SK-N-SH (cell line): ENCODE measurements around the gene ELOVL6. TPM values are rescaled to one million over a fixed set of nuclear protein-coding genes. Genes with fewer than 3 reads are reported as not detected.

Source experiments
- CTCF ChIA-PET: fragments of 300-600, 350-600 bp; formaldehyde crosslinking; extraction: SDS; loops from one replicate; lab custom pipeline; 2021; lab: Yijun Ruan, JAX
- POLR2A ChIA-PET: fragments of 350-600 bp; sonication (Branson Sonifier 250); formaldehyde crosslinking; extraction: SDS; loops from one replicate; lab custom pipeline; 2020; ENCODE audit warnings: antibody characterized with exemption, inconsistent platforms; lab: Yijun Ruan, JAX
- DNase-seq: peaks from one replicate; pipeline ENCODE4 v3.0.0; 2012
- H2AFZ ChIP-seq: fragments of 200-600 bp; sonication (generic); 2 replicates; pipeline ENCODE4 v1.8.1; 2016; ENCODE audit warnings: antibody characterized with exemption, mild to moderate bottlenecking, low read depth
- H3F3A ChIP-seq: fragments of 200-600 bp; sonication (generic); replicated peaks from 2 replicates; pipeline ENCODE3; 2016; ENCODE audit warnings: antibody characterized with exemption, mild to moderate bottlenecking; ENCODE audit not compliant: insufficient read depth
- H3K27ac ChIP-seq, 2 experiments: fragments of 200-500 bp in 1 of 2; fragments of 200-600 bp in 1 of 2; sonication (Bioruptor generic) in 1 of 2; sonication (generic), shearing (Covaris generic) in 1 of 2; 2 replicates each; pipeline versions ENCODE4 v1.5.1 to v1.6.1; 2014 to 2016; ENCODE audit warnings: low read depth in 2 of 2, inconsistent platforms in 1 of 2, low read length in 1 of 2, mild to moderate bottlenecking in 1 of 2, mixed read lengths in 1 of 2
- H3K27me3 ChIP-seq: fragments of 200-600 bp; sonication (generic), shearing (Covaris generic); 2 replicates; pipeline ENCODE4 v1.6.1; 2016; ENCODE audit warnings: mixed run types; ENCODE audit not compliant: insufficient read depth
- H3K36me3 ChIP-seq, 2 experiments: fragments of 200-500 bp in 1 of 2; fragments of 200-600 bp in 1 of 2; sonication (Bioruptor generic) in 1 of 2; sonication (generic) in 1 of 2; replicated peaks in 1 of 2; 2 replicates each; pipeline versions ENCODE3 to v1.5.1; 2014 to 2016; ENCODE audit warnings: low read length in 1 of 2, mild to moderate bottlenecking in 1 of 2; ENCODE audit not compliant: insufficient read depth in 2 of 2, control insufficient read depth in 1 of 2
- H3K4me1 ChIP-seq, 2 experiments: fragments of 200-500 bp in 1 of 2; fragments of 200-600 bp in 1 of 2; sonication (Bioruptor generic) in 1 of 2; sonication (generic), shearing (Covaris generic) in 1 of 2; 2 replicates each; pipeline versions ENCODE4 v1.5.1 to v1.6.1; 2014 to 2016; ENCODE audit warnings: low read depth in 1 of 2, low read length in 1 of 2, mixed run types in 1 of 2; ENCODE audit not compliant: insufficient read depth in 2 of 2, control insufficient read depth in 1 of 2
- H3K4me2 ChIP-seq: fragments of 200-600 bp; sonication (generic), shearing (Covaris generic); 2 replicates; pipeline ENCODE4 v1.6.1; 2017; ENCODE audit warnings: mixed run types
- H3K4me3 ChIP-seq, 2 experiments: fragments of 200-500 bp in 1 of 2; fragments of 200-600 bp in 1 of 2; sonication (Bioruptor generic) in 1 of 2; sonication (generic), shearing (Covaris generic) in 1 of 2; 2 replicates each; pipeline versions ENCODE4 v1.5.1 to v1.8.1; 2014 to 2016; ENCODE audit warnings: low read depth in 2 of 2, inconsistent platforms in 1 of 2, low read length in 1 of 2, mild to moderate bottlenecking in 1 of 2, mixed read lengths in 1 of 2, moderate library complexity in 1 of 2
- H3K79me2 ChIP-seq: fragments of 200-600 bp; sonication (generic); 2 replicates; pipeline ENCODE4 v1.8.1; 2017; ENCODE audit warnings: mild to moderate bottlenecking; ENCODE audit not compliant: insufficient read depth
- H3K9ac ChIP-seq: fragments of 200-600 bp; sonication (generic); 2 replicates; pipeline ENCODE4 v1.6.1; 2017; ENCODE audit warnings: mixed run types
- H3K9me2 ChIP-seq: fragments of 200-600 bp; sonication (generic); 2 replicates; pipeline ENCODE4 v1.6.1; 2017; ENCODE audit warnings: mixed run types
- H3K9me3 ChIP-seq: fragments of 200-600 bp; sonication (generic); 2 replicates; pipeline ENCODE4 v1.6.1; 2017; ENCODE audit warnings: mixed run types, mild to moderate bottlenecking, moderate library complexity
- H4K20me1 ChIP-seq: fragments of 200-600 bp; sonication (generic); 2 replicates; pipeline ENCODE4 v1.6.1; 2017; ENCODE audit warnings: mild to moderate bottlenecking, mixed run types; ENCODE audit not compliant: insufficient read depth
- CHD2 ChIP-seq: fragments of 150-350 bp; IDR thresholded peaks from 2 replicates; pipeline ENCODE4 v1.6.1; 2018; ENCODE audit warnings: low read length; ENCODE audit not compliant: partially characterized antibody
- EZH2phosphoT487 ChIP-seq: fragments of 200-600 bp; sonication (generic); IDR thresholded peaks from 2 replicates; pipeline ENCODE4 v1.6.1; 2017; ENCODE audit warnings: low read depth, mixed run types, mild to moderate bottlenecking, antibody characterized with exemption, moderate library complexity, borderline replicate concordance
- FOSL2 ChIP-seq: IDR thresholded peaks from 2 replicates; pipeline ENCODE4 v1.4.0; 2012; ENCODE audit warnings: low read depth, mild to moderate bottlenecking, moderate library complexity, borderline replicate concordance
- FOXM1 ChIP-seq: IDR thresholded peaks from 2 replicates; pipeline ENCODE4 v1.4.0; 2012; ENCODE audit warnings: low read depth, mild to moderate bottlenecking
- GABPA ChIP-seq: IDR thresholded peaks from 2 replicates; pipeline ENCODE4 v1.4.0; 2012; ENCODE audit warnings: low read depth, mild to moderate bottlenecking
- GATA2 ChIP-seq: sonication (generic); formaldehyde crosslinking; IDR thresholded peaks from 2 replicates; pipeline ENCODE4 v1.5.0; 2020; ENCODE audit warnings: mild to moderate bottlenecking, missing genetic modification reagents
- MEF2A ChIP-seq: IDR thresholded peaks from 2 replicates; pipeline ENCODE4 v1.4.0; 2012; ENCODE audit warnings: low read depth, borderline replicate concordance
- MXI1 ChIP-seq: IDR thresholded peaks from 2 replicates; pipeline ENCODE4 v1.6.1; 2012; ENCODE audit warnings: mild to moderate bottlenecking, low read depth, low read length, improper control_type of control experiment
- NFIC ChIP-seq: IDR thresholded peaks from 2 replicates; pipeline ENCODE4 v1.4.0; 2012; ENCODE audit warnings: borderline replicate concordance
- NRF1 ChIP-seq: IDR thresholded peaks from 2 replicates; pipeline ENCODE4 v1.6.1; 2012; ENCODE audit warnings: low read depth, mild to moderate bottlenecking, low read length
- PBX3 ChIP-seq: IDR thresholded peaks from 2 replicates; pipeline ENCODE4; 2012
- POLR2AphosphoS5 ChIP-seq: IDR thresholded peaks from 2 replicates; pipeline ENCODE4 v1.6.1; 2012; ENCODE audit warnings: low read depth, low read length
- RCOR1 ChIP-seq: fragments of 150-350 bp; IDR thresholded peaks from 2 replicates; pipeline ENCODE4 v1.6.1; 2017; ENCODE audit warnings: antibody characterized with exemption, low read length
- RFX5 ChIP-seq: IDR thresholded peaks from 2 replicates; pipeline ENCODE4 v1.6.1; 2012; ENCODE audit warnings: mild to moderate bottlenecking, improper control_type of control experiment, low read length
- RXRA ChIP-seq: IDR thresholded peaks from 2 replicates; pipeline ENCODE4 v1.4.0; 2012; ENCODE audit warnings: low read depth, mild to moderate bottlenecking, borderline replicate concordance
- SMC3 ChIP-seq: IDR thresholded peaks from 2 replicates; pipeline ENCODE4 v1.6.1; 2012; ENCODE audit warnings: low read depth, low read length, improper control_type of control experiment
- TAF1 ChIP-seq: IDR thresholded peaks from 2 replicates; pipeline ENCODE4 v1.6.1; 2012; ENCODE audit warnings: low read depth, mild to moderate bottlenecking, low read length, moderate library complexity, borderline replicate concordance
- USF2 ChIP-seq: fragments of 150-350 bp; IDR thresholded peaks from 2 replicates; pipeline ENCODE4 v1.6.1; 2017; ENCODE audit warnings: antibody characterized with exemption, low read length, low read depth, borderline replicate concordance
- YY1 ChIP-seq: IDR thresholded peaks from 2 replicates; pipeline ENCODE4 v1.4.0; 2012; ENCODE audit warnings: low read depth, mild to moderate bottlenecking
- WGBS: methylation state at CpG from one replicate; pipeline ENCODE4 v1.1.6; 2017; ENCODE audit warnings: low lambda C conversion rate; 5-methylcytosine and 5-hydroxymethylcytosine counted together
- polyA plus RNA-seq, 3 experiments: library from polyadenylated mRNA; depleted of rRNA; stranded (reverse); fragments of >200 nt; gene quantifications; 2 replicates each; pipeline ENCODE4 v1.2.3, GENCODE V29; 2012

The ELOVL6 gene
- polyA plus RNA-seq, 1 of the 3 experiments (the other 2 are of a cell fraction): 9.0 TPM

GRCh38 chr4:110059556-110060191 is 138.7 kb downstream of the ELOVL6 start:
- WGBS: 91% methylated on average over 3 of the region's 3 CpGs
- no peak for DNase-seq

GRCh38 chr4:110058677-110059076 is 139.7 kb downstream of the ELOVL6 start:
- Histone ChIP-seq H3K36me3 (no peaks in the 10 kb centered on the region), H3K9me3 (no peaks in the 10 kb centered on the region), H3K9me2 (no peaks in the 10 kb centered on the region), H3K27me3 (no peaks in the 10 kb centered on the region), H3K9ac (no peak overlapping the region), H3K79me2 (no peaks in the 10 kb centered on the region), H4K20me1 (no peaks in the 10 kb centered on the region), H3K4me2 (no peak overlapping the region), H2AFZ (no peak overlapping the region), H3K4me1 (peaks cover 0 to 10% of the 10 kb centered on the region in 2 experiments; a peak in 1 of 4 replicates), H3K27ac (no peak overlapping the region), H3K4me3 (no peak overlapping the region), H3F3A (no peaks in the 10 kb centered on the region)
- 100% methylated on average over 1 of the region's 1 CpG for WGBS
- POLR2A ChIA-PET: interaction anchor here (0.8 kb wide), 1 partner anchor 140 kb away, joined by 4 read pairs; the partner anchor contains the start of gene ELOVL6
- TF ChIP-seq MEF2A (no peak), CHD2 (no peak), USF2 (no peak), POLR2AphosphoS5 (no peak), NFIC (no peak), MXI1 (no peak), RCOR1 (no peak), TAF1 (no peak), EZH2phosphoT487 (no peak)
- CTCF ChIA-PET: interaction anchor here (1.0 to 3.6 kb wide), 3 partner anchors 9 to 53 kb away, joined by 3 to 19 read pairs (median 3); no protein-coding TSS in a partner anchor
- no peak for DNase-seq

More at GRCh38 chr4:110059556-110060191, 138.7 kb downstream of the ELOVL6 start:
- H4K20me1 ChIP-seq: no peaks in the 10 kb centered on the region
- H3K79me2 ChIP-seq: no peaks in the 10 kb centered on the region
- no peak overlapping the region for H3K9ac ChIP-seq
- POLR2A ChIA-PET: no interaction called here
- TF ChIP-seq CHD2 (no peak), FOSL2 (no peak), PBX3 (no peak), EZH2phosphoT487 (no peak), SMC3 (no peak), RXRA (no peak), GATA2 (CRISPR knock-in tag) (no peak), NRF1 (no peak), USF2 (no peak), YY1 (no peak), FOXM1 (no peak), GABPA (no peak), RFX5 (no peak)
- no peaks in the 10 kb centered on the region for H3K36me3 ChIP-seq
- no peak overlapping the region for H2AFZ ChIP-seq
- H3K27me3 ChIP-seq: no peaks in the 10 kb centered on the region
- peaks cover 0 to 10% of the 10 kb centered on the region in 2 experiments; a peak in 1 of 4 replicates for H3K4me1 ChIP-seq
- no peaks in the 10 kb centered on the region for H3K9me3 ChIP-seq
- no peak overlapping the region for H3K4me3 ChIP-seq
- no peak overlapping the region for H3K27ac ChIP-seq
- peak overlapping the region; percentile 21; the same call in 1 of the 2 replicates for H3K4me2 ChIP-seq
- no peaks in the 10 kb centered on the region for H3K9me2 ChIP-seq
- CTCF ChIA-PET: interaction anchor here (1.1 to 3.6 kb wide), 2 partner anchors 10 to 54 kb away, joined by 3 to 19 read pairs; no protein-coding TSS in a partner anchor
- no peaks in the 10 kb centered on the region for H3F3A ChIP-seq
